HUES48 (cell line): ENCODE measurements around the gene FAM136A.
A peak's percentile ranks its signal among the peaks of the same experiment; 100 is the strongest.
"Not testable (repeated sequence)": the region's sequence is repeated elsewhere in the genome, so short reads cannot be mapped to it uniquely, and the experiment has no call there.

Source experiments
- H3K27ac ChIP-seq: one replicate; pipeline ENCODE4 v1.7.0; 2013; ENCODE audit warnings: low read depth, low read length, inconsistent platforms
- H3K27me3 ChIP-seq: 2 replicates; pipeline ENCODE4 v1.6.1; 2013; ENCODE audit warnings: mild to moderate bottlenecking, low read length; ENCODE audit not compliant: control insufficient read depth, insufficient read depth
- H3K36me3 ChIP-seq: 2 replicates; pipeline ENCODE4 v1.6.1; 2013; ENCODE audit warnings: low read length; ENCODE audit not compliant: control insufficient read depth, insufficient read depth
- H3K4me1 ChIP-seq: 2 replicates; pipeline ENCODE4 v1.6.1; 2013; ENCODE audit warnings: mild to moderate bottlenecking, low read length; ENCODE audit not compliant: control insufficient read depth, insufficient read depth
- H3K4me3 ChIP-seq: 2 replicates; pipeline ENCODE4 v1.5.1; 2013; ENCODE audit warnings: mild to moderate bottlenecking, low read depth, low read length
- H3K9ac ChIP-seq: 2 replicates; pipeline ENCODE4 v1.6.1; 2013; ENCODE audit warnings: mild to moderate bottlenecking, low read depth, low read length, moderate library complexity
- H3K9me3 ChIP-seq: 2 replicates; pipeline ENCODE4 v1.6.1; 2013; ENCODE audit warnings: low read length; ENCODE audit not compliant: control insufficient read depth, insufficient read depth

Gene FAM136A

GRCh38 chr2:70328921-70329561 is 27.2 kb upstream of the FAM136A start:
- Histone ChIP-seq H3K27ac (peak overlapping the region; percentile 42), H3K9me3 (no peaks in the 10 kb centered on the region), H3K4me3 (no peak overlapping the region), H3K27me3 (no peaks in the 10 kb centered on the region), H3K9ac (no peak overlapping the region), H3K4me1 (peaks cover 5% of the 10 kb centered on the region; the same call in 1 of the 2 replicates), H3K36me3 (no peaks in the 10 kb centered on the region)

- Histone ChIP-seq H3K9ac (no peak overlapping the region), H3K4me3 (no peak overlapping the region), H3K9me3 (no peaks in the 10 kb centered on the region), H3K27ac (no peak overlapping the region), H3K36me3 (no peaks in the 10 kb centered on the region), H3K4me1 (peaks cover 5% of the 10 kb centered on the region; the same call in 1 of the 2 replicates), H3K27me3 (no peaks in the 10 kb centered on the region)
Observed at GRCh38 chr2:70325875-70326274, 24.0 kb upstream of the FAM136A start.

GRCh38 chr2:70322518-70322917 is 20.7 kb upstream of the FAM136A start:
- no peaks in the 10 kb centered on the region for H3K36me3 ChIP-seq
- H3K27ac ChIP-seq = no peak overlapping the region
- no peak overlapping the region for H3K9ac ChIP-seq
- no peaks in the 10 kb centered on the region for H3K27me3 ChIP-seq
- no peak overlapping the region for H3K4me3 ChIP-seq
- H3K9me3 ChIP-seq = no peaks in the 10 kb centered on the region
- H3K4me1 ChIP-seq = no peaks in the 10 kb centered on the region

- Histone ChIP-seq H3K4me3 (no peak overlapping the region), H3K27ac (no peak overlapping the region), H3K36me3 (no peaks in the 10 kb centered on the region), H3K9me3 (no peaks in the 10 kb centered on the region), H3K9ac (no peak overlapping the region), H3K27me3 (no peaks in the 10 kb centered on the region), H3K4me1 (no peaks in the 10 kb centered on the region)
Observed at GRCh38 chr2:70321370-70321769, 19.5 kb upstream of the FAM136A start.

GRCh38 chr2:70314640-70315039 is 12.8 kb upstream of the FAM136A start:
- H3K27me3 ChIP-seq = no peaks in the 10 kb centered on the region
- no peak overlapping the region for H3K9ac ChIP-seq

GRCh38 chr2:70312560-70312959 is 10.7 kb upstream of the FAM136A start:
- H3K9me3 ChIP-seq = no peaks in the 10 kb centered on the region
- no peak overlapping the region for H3K4me3 ChIP-seq
- H3K27ac ChIP-seq = no peak overlapping the region
- H3K4me1 ChIP-seq = no peaks in the 10 kb centered on the region
- H3K9ac ChIP-seq = no peak overlapping the region
- no peaks in the 10 kb centered on the region for H3K36me3 ChIP-seq
- no peaks in the 10 kb centered on the region for H3K27me3 ChIP-seq

More at GRCh38 chr2:70314640-70315039, 12.8 kb upstream of the FAM136A start:
- H3K4me3 ChIP-seq = no peak overlapping the region
- no peaks in the 10 kb centered on the region for H3K9me3 ChIP-seq
- no peak overlapping the region for H3K27ac ChIP-seq
- no peaks in the 10 kb centered on the region for H3K4me1 ChIP-seq
- no peaks in the 10 kb centered on the region for H3K36me3 ChIP-seq

GRCh38 chr2:70310899-70311298 is 9.0 kb upstream of the FAM136A start:
- Histone ChIP-seq H3K4me3 (no peak overlapping the region), H3K4me1 (no peaks in the 10 kb centered on the region), H3K27ac (no peak overlapping the region), H3K36me3 (no peaks in the 10 kb centered on the region), H3K27me3 (no peaks in the 10 kb centered on the region), H3K9me3 (no peaks in the 10 kb centered on the region), H3K9ac (no peak overlapping the region)

- H3K27me3 ChIP-seq = no peaks in the 10 kb centered on the region
- H3K27ac ChIP-seq = no peak overlapping the region
- no peak overlapping the region for H3K4me3 ChIP-seq
- H3K9me3 ChIP-seq = no peaks in the 10 kb centered on the region
- peaks cover 4% of the 10 kb centered on the region for H3K36me3 ChIP-seq
- H3K4me1 ChIP-seq = peaks cover 6% of the 10 kb centered on the region
- no peak overlapping the region for H3K9ac ChIP-seq
Observed at GRCh38 chr2:70305531-70305930, 3.7 kb upstream of the FAM136A start.

GRCh38 chr2:70304498-70304897 is 2.6 kb upstream of the FAM136A start:
- Histone ChIP-seq H3K4me3 (no peak overlapping the region), H3K36me3 (peaks cover 12% of the 10 kb centered on the region), H3K4me1 (peaks cover 6% of the 10 kb centered on the region), H3K9me3 (no peaks in the 10 kb centered on the region), H3K27ac (no peak overlapping the region), H3K27me3 (no peaks in the 10 kb centered on the region), H3K9ac (no peak overlapping the region)

- Histone ChIP-seq H3K9me3 (no peaks in the 10 kb centered on the region), H3K9ac (no peak overlapping the region), H3K27me3 (no peaks in the 10 kb centered on the region), H3K27ac (no peak overlapping the region), H3K4me1 (peaks cover 6% of the 10 kb centered on the region), H3K36me3 (peaks cover 24% of the 10 kb centered on the region), H3K4me3 (no peak overlapping the region)
Observed at GRCh38 chr2:70303186-70303585, 1.3 kb upstream of the FAM136A start.

- H3K4me1 ChIP-seq, H3K27me3 ChIP-seq, H3K4me3 ChIP-seq, H3K9me3 ChIP-seq, H3K9ac ChIP-seq, H3K27ac ChIP-seq: not testable (repeated sequence)
- H3K36me3 ChIP-seq = peaks cover 31% of the 10 kb centered on the region
Observed at GRCh38 chr2:70302195-70302546, 304 bp upstream of the FAM136A start.
